LNCaP clone FGC (cell line): ENCODE data around the gene SMAGP.
A peak's percentile ranks its signal among the peaks of the same experiment; 100 is the strongest.
"Not testable (repeated sequence)": the region's sequence is repeated elsewhere in the genome, so short reads cannot be mapped to it uniquely, and the experiment has no call there.

Source experiments
- DNase-seq: peaks from one replicate; pipeline ENCODE4 v3.0.0-alpha.2; 2011; ENCODE audit warnings: low read depth
- H3K4me3 ChIP-seq: 2 replicates; pipeline ENCODE4 v1.5.1; 2011; ENCODE audit warnings: mild to moderate bottlenecking, low read depth, low read length, control low read depth
- TF ChIP-seq, protein P1 (sequence below): IDR thresholded peaks from 2 replicates; pipeline ENCODE4 v1.5.1; 2012; ENCODE audit warnings: mild to moderate bottlenecking; ENCODE audit not compliant: control insufficient read depth, insufficient read depth; ENCODE audit errors: extremely low read depth

The SMAGP gene

DNA sequence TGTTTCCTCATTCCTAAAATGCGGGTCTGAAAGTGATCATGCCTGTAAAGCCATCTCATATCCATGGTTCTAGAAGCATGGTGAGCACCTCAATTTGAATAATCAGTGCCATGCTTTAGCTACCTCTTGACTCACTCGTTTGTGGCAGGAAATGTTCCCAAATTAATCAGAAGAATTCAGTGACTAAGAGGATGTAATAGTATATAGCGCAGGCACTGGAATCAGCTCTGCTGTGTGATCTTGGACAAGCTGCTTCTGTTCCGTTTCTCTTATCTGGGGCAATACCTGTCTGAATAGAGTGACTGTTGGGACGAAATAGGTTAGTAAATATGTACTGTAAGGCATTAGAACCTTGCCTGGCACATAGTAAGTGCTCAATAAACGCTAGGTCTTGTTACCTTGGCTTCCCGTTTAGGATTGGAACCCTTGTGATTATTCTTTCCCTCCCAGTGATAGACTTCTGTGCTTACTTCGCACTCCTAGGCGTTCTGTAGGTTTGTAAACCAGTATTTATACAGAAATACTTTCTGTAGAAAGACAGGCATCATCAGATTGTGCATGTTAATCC is 820 bp upstream of the SMAGP start:
- peak overlapping the region; percentile 51; the same call in 1 of the 2 replicates for H3K4me3 ChIP-seq
- DNase-seq = no peak
- TF ChIP-seq, protein P1, sequence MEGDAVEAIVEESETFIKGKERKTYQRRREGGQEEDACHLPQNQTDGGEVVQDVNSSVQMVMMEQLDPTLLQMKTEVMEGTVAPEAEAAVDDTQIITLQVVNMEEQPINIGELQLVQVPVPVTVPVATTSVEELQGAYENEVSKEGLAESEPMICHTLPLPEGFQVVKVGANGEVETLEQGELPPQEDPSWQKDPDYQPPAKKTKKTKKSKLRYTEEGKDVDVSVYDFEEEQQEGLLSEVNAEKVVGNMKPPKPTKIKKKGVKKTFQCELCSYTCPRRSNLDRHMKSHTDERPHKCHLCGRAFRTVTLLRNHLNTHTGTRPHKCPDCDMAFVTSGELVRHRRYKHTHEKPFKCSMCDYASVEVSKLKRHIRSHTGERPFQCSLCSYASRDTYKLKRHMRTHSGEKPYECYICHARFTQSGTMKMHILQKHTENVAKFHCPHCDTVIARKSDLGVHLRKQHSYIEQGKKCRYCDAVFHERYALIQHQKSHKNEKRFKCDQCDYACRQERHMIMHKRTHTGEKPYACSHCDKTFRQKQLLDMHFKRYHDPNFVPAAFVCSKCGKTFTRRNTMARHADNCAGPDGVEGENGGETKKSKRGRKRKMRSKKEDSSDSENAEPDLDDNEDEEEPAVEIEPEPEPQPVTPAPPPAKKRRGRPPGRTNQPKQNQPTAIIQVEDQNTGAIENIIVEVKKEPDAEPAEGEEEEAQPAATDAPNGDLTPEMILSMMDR = no peak

DNA sequence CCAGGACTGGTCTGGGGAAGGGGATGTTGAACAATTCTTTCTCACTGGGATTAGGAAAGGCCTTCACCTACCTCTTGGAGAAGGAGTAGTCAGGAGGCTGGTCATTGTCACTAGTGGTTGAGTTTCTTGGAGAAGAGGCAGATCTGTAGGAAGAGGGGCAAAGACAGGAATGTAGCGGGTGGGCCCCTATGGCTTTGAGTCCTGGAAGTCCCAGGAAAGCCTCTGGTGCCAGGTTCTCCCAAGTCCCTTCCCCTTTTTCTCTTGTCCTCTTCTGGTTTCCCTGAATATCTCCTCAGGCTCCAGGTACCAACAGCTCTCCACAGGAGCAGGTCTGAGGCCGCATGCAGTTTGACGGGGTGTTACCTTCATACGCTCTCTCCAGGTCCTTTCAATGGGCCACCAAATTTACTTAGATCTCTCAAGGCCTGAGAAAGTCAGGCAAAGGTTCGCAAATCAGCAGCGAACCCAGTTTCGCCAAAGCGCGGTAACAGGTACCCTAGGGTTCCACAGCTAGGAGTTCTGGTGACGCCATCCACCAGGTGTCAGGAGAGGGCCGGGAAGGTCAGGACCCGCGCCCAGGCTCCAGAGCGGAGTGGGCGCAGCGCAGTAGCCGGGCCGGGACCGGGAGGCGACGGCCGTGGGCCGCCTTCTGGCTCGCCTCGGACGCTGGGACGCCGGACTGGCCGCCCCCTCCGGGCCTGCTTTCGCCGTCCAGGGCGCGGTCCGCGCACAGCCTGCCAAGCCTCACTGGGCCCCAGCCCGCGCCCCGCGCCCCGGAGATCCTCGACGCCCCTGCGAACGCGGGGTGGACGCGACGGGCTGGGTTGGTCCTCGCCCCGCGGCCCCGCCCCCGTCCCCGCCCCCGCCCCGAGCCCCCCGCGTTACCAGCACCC is 795 bp downstream of the SMAGP start:
- H3K4me3 ChIP-seq = peak overlapping the region; percentile 51
- DNase-seq = no peak
- TF ChIP-seq, protein P1 = peak; percentile 26; the same call in 1 of the 2 replicates

DNA sequence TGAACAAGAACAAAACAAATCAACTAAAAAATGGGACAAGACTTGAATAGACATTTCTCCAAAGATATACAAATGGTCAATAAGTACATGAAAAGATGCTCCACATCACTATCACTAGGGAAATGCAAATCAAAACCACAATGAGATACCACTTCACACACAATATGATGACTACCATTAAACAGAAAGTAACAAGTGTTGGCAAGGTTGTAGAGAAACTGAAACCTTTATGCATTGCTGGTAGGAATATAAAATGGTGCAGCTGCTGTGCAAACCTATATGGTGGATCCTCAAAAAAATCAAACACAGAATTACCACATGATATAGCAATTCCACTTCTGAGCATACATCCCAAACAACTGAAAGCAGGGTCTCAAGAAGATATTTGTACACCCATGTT is 5.2 kb downstream of the SMAGP start:
- TF ChIP-seq, protein P1 = no peak
- no peak overlapping the region for H3K4me3 ChIP-seq

DNA sequence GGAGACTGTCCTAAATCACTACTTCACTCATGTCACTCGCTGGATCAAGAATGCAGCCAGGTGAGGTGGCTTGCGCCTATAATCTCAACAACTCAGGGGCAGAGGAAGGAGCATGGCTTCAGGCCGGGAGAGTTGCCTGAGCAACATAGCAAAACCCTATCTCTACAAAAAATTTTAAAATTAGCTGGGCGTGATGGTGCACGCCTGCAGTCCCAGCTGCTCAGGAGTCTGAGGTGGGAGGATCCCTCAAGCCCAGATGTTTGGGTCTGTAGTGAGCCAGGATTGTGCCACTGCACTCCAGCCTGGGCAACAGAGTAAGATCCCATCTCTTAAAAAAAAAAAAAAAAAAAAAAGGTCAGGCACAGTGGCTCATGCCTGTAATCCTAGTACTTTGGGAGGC is 5.9 kb downstream of the SMAGP start:
- no peak overlapping the region for H3K4me3 ChIP-seq
- TF ChIP-seq, protein P1 = no peak
- no peak for DNase-seq

More for the DNA sequence above, 5.2 kb downstream of the SMAGP start:
- DNase-seq = no peak

DNA sequence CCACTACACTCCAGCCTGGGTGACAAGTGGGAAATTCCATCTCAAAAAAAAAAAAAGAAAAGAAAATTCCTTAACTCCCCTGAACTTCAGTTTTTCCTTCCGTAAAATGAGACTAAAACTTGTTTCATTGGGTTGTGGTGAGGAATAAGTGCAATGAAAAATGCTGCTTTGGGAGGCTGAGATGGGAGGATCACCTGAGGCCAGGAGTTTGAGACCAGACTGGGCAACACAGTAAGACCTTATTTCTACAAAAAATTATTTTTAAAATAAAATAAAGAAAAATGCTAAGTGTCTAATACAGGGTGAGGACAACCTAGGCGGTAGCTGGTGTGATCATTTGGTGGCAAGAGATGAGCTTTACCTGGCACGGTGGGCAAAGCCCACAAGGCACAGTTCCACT is 6.9 kb downstream of the SMAGP start:
- H3K4me3 ChIP-seq = no peak overlapping the region
- no peak for DNase-seq
- TF ChIP-seq, protein P1 = no peak

DNA sequence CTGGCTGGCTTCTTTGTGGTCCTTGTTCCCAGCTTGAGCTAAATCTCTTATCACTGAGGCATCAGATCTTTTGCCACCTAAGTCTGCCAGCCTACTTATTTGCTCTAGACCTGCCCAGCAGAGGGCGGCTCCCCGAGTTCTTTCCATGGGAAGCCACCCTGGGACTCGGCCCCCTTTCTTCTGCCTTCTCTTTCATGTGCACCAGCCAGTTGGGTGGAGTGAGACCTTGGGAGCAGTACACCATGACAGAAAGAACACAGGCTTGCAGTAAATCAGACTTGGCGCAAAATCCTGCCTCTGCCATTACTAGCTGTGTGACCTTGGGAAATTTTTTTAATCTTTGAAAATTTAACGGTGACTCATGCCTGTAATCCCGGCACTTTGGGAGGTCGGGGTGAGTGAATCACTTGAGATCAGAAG is 7.4 kb downstream of the SMAGP start:
- no peak overlapping the region for H3K4me3 ChIP-seq
- DNase-seq = no peak
- TF ChIP-seq, protein P1 = peak; percentile 30

DNA sequence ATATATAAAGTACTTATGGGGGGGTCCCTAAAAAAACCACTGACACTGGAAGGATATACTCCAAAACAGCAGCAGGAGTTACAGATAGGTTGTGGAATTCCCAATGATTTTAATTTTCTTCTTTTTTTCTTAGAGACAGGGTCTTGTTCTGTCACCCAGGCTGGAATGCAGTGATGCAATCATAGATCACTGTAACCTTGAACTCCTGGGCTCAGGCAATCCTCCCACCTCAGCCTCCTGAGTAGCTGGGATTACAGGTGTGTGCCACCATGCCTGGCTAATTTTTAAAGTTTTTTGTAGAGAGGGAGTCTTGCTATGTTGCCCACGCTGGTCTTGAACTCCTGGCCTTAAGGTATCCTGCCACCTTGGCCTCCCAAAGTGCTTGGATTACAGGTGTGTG is 10.6 kb downstream of the SMAGP start:
- not testable (repeated sequence) for H3K4me3 ChIP-seq, DNase-seq
